ENCODE measurements around the gene CLIC3. TPM values are rescaled to one million over a fixed set of nuclear protein-coding genes. Genes with fewer than 3 reads are reported as not detected.

Gene CLIC3, protein sequence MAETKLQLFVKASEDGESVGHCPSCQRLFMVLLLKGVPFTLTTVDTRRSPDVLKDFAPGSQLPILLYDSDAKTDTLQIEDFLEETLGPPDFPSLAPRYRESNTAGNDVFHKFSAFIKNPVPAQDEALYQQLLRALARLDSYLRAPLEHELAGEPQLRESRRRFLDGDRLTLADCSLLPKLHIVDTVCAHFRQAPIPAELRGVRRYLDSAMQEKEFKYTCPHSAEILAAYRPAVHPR
- total RNA-seq: 10 to 100 TPM in 1 of 2 donors, 1 to 10 TPM in 1; 6.5 to 11.8 TPM

DNA sequence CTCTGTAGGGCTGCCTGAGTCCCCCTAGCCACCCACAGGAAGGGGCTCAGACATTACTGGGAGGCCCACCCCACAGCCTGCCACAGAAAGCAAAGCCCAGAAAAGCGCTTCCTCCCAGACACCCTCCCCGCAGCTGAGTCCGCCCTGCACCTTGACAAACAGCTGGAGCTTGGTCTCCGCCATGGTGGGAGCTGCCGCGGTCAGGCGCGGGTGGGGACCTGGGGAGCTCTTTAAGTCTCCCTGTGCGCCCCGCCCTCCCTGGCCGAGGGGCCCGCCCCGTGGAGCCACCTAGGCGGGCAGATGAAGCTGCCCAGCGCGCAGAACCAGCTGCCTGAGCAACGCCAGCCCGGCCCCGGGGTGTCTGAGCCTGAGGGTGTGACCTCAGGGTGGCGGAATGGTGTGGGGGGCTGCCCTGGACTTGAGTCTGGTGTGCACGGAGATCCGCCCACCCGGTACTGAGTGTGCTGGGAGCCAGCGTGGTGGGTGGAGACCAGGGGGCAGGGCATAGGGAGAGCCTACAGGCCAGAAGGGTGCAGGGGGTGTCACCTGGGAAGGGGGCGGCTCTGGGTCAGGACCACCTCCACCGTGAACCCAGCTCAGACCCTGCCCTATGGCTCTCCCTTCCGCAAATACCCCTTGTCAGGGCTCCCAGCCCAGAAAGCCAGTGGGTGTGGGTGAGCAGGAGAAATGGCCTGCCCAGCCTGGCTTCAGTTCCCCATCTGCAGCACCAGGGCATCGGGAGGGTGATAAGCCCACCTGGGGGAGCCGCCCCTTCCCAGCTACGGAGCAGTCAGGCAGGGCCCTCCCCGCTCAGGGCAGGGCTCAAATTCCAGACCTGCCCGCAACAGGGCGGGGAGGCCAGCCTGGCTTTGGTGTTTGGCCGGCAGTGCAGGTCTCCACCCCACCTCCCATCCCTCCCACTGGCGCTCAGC is at the start of gene CLIC3:
Gene CLIC3, minus strand, starts transcription at position 208 of the 932 bp plus-strand sequence. Its CDS starts 25 bp downstream, at position 183.
- no peaks in the 10 kb centered on the region for H3K9me3 ChIP-seq
- H3K27ac ChIP-seq: peak within 1 kb of the TSS in 1 of 2 donors; percentile 14
- DNase-seq (ENCODE audit: low spot score): no peak
- H3K4me3 ChIP-seq: peak within 1 kb of the TSS in 1 of 2 donors; percentile 33
- H3K27me3 ChIP-seq: no peaks in the 10 kb centered on the region
- TF ChIP-seq, protein P1, sequence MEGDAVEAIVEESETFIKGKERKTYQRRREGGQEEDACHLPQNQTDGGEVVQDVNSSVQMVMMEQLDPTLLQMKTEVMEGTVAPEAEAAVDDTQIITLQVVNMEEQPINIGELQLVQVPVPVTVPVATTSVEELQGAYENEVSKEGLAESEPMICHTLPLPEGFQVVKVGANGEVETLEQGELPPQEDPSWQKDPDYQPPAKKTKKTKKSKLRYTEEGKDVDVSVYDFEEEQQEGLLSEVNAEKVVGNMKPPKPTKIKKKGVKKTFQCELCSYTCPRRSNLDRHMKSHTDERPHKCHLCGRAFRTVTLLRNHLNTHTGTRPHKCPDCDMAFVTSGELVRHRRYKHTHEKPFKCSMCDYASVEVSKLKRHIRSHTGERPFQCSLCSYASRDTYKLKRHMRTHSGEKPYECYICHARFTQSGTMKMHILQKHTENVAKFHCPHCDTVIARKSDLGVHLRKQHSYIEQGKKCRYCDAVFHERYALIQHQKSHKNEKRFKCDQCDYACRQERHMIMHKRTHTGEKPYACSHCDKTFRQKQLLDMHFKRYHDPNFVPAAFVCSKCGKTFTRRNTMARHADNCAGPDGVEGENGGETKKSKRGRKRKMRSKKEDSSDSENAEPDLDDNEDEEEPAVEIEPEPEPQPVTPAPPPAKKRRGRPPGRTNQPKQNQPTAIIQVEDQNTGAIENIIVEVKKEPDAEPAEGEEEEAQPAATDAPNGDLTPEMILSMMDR (IDR thresholded peaks at IDR 0.05): no peak
- no peaks in the 10 kb centered on the region for H3K36me3 ChIP-seq
- H3K4me1 ChIP-seq: peaks cover 0 to 52% of the 10 kb centered on the region in 2 donors

- H3K9me3 ChIP-seq: no peaks in the 10 kb centered on the region
- TF ChIP-seq, protein P1 (IDR thresholded peaks at IDR 0.05): no peak
- H3K4me1 ChIP-seq: peaks cover 0 to 53% of the 10 kb centered on the region in 2 donors
- H3K4me3 ChIP-seq: peak overlapping the region; percentile 49 to 60
- H3K36me3 ChIP-seq: peaks cover 4% of the 10 kb centered on the region
- DNase-seq (ENCODE audit: low spot score): no peak
- peaks cover 0 to 12% of the 10 kb centered on the region in 2 donors for H3K27me3 ChIP-seq
- peak overlapping the region; percentile 67 to 77 for H3K27ac ChIP-seq
These were observed 49.1 kb upstream of the CLIC3 start for GRCh38 chr9:137045294-137046087.

- Histone ChIP-seq H3K4me1 (peaks cover 0 to 53% of the 10 kb centered on the region in 2 donors), H3K36me3 (peaks cover 12% of the 10 kb centered on the region), H3K4me3 (peak overlapping the region; percentile 49 to 60), H3K27ac (peak overlapping the region; percentile 58 to 77), H3K9me3 (no peaks in the 10 kb centered on the region), H3K27me3 (peaks cover 0 to 10% of the 10 kb centered on the region in 2 donors)
- TF ChIP-seq, protein P1 (IDR thresholded peaks at IDR 0.05): no peak
- DNase-seq (ENCODE audit: low spot score): no peak
These were observed 48.3 kb upstream of the CLIC3 start for GRCh38 chr9:137044502-137045177.

DNA sequence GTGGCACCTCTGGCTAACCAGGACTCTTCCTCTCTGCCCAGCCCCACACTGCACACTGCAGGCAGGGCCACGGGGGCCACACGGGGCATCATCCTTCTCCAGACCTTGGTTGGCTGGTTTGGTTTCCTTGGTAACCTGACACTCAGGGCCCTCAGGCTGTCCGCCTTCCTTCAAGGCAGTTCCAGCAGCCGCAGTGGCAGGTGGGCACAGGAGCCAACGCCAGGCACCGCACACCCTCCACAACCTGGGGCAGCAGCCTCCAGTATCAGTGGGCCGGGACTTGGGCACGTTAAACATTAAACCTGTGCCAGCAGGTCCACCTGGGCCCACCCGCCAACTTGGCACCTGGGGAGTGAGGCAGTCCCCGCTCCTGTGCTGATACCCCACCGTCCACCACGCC is 47.7 kb upstream of the CLIC3 start:
- no peak for DNase-seq (ENCODE audit: low spot score)
- Histone ChIP-seq H3K36me3 (peaks cover 18% of the 10 kb centered on the region), H3K4me3 (peak overlapping the region; percentile 49 to 60), H3K27me3 (peaks cover 0 to 4% of the 10 kb centered on the region in 2 donors), H3K9me3 (no peaks in the 10 kb centered on the region), H3K27ac (peak overlapping the region; percentile 58 to 73), H3K4me1 (peaks cover 0 to 51% of the 10 kb centered on the region in 2 donors)
- TF ChIP-seq, protein P1 (IDR thresholded peaks at IDR 0.05): no peak
